GM12878 (cell line): Measurements from ENCODE around the gene PPP4R4. TPM values are rescaled to one million over a fixed set of nuclear protein-coding genes. Genes with fewer than 3 reads are reported as not detected.
A peak's percentile ranks its signal among the peaks of the same experiment; 100 is the strongest.

Experiments
- ATAC-seq: fragments of 200-7000 bp; cut with Tn5 transposase; 3 replicates; pipeline ENCODE4 v1.9.1; 2020; ENCODE audit warnings: mild to moderate bottlenecking, moderate library complexity
- BruUV-seq: library from RNA; stranded (reverse); fragments of 400-500 nt; replicated peaks from 2 replicates; lab custom pipeline; 2021; lab: Mats Ljungman, UMichigan
- CTCF ChIA-PET: fragments of 300-600 bp; sonication (Branson Sonifier 250); formaldehyde crosslinking; extraction: SDS; loops from one replicate; lab custom pipeline; 2021; ENCODE audit warnings: inconsistent platforms; lab: Yijun Ruan, JAX
- POLR2A ChIA-PET: fragments of 350-600 bp; formaldehyde crosslinking; extraction: SDS; loops from one replicate; lab custom pipeline; 2021; ENCODE audit warnings: inconsistent platforms; lab: Charles Lee
- RAD21 ChIA-PET: fragments of 300-600 bp; sonication (Branson Sonifier 250); formaldehyde crosslinking; loops from one replicate; lab custom pipeline; 2023; ENCODE audit warnings: antibody characterized with exemption; ENCODE audit not compliant: unreplicated experiment; lab: Charles Lee
- SMC1A ChIA-PET: fragments of 300-600 bp; sonication (Branson Sonifier 250); formaldehyde crosslinking; loops from one replicate; lab custom pipeline; 2023; ENCODE audit not compliant: unreplicated experiment, uncharacterized antibody; lab: Charles Lee
- DNase-seq: peaks from one replicate; pipeline ENCODE4 v3.0.0-alpha.2; 2011; ENCODE audit warnings: low read depth, low spot score
- FAIRE-seq: peaks from 3 replicates; lab custom pipeline; 2011; peaks lifted over from hg19 to GRCh38; lab: Jason Lieb, UNC
- H2AFZ ChIP-seq: 2 replicates; pipeline ENCODE4 v1.6.0; 2011; ENCODE audit warnings: low read depth, low read length, control low read depth; ENCODE audit not compliant: control insufficient read depth
- H3K27ac ChIP-seq: 2 replicates; pipeline ENCODE4 v1.5.1; 2011; ENCODE audit warnings: control low read depth; ENCODE audit not compliant: control insufficient read depth, insufficient read depth
- H3K27me3 ChIP-seq, 2 experiments: replicated peaks in 1 of 2; 2 replicates each; pipeline versions ENCODE4 v1.6.0 to v1.6.1; 2011; ENCODE audit warnings: low read length in 1 of 2; ENCODE audit not compliant: control insufficient read depth in 2 of 2, insufficient read depth in 2 of 2
- H3K36me3 ChIP-seq, 2 experiments: 2 replicates each; pipeline ENCODE4 v1.5.1; 2011; ENCODE audit warnings: low read length in 1 of 2; ENCODE audit not compliant: control insufficient read depth in 2 of 2, insufficient read depth in 2 of 2
- H3K4me1 ChIP-seq: 2 replicates; pipeline ENCODE4 v1.6.1; 2011; ENCODE audit warnings: mild to moderate bottlenecking, low read length, moderate library complexity, mixed read lengths; ENCODE audit not compliant: control insufficient read depth, insufficient read depth
- H3K4me2 ChIP-seq: 2 replicates; pipeline ENCODE4 v1.6.0; 2011; ENCODE audit warnings: control low read depth; ENCODE audit not compliant: control insufficient read depth, insufficient read depth
- H3K4me3 ChIP-seq: fragments of 200-600 bp; sonication (generic); 2 replicates; pipeline ENCODE4 v1.5.1; 2016
- H3K79me2 ChIP-seq: 2 replicates; pipeline ENCODE4 v1.6.0; 2011; ENCODE audit warnings: low read length; ENCODE audit not compliant: control insufficient read depth, insufficient read depth
- H3K9ac ChIP-seq: 2 replicates; pipeline ENCODE4 v1.8.0; 2011; ENCODE audit warnings: low read length, control low read depth, mixed read lengths; ENCODE audit not compliant: control insufficient read depth, insufficient read depth
- H3K9me3 ChIP-seq: replicated peaks from 3 replicates; pipeline ENCODE4 v1.5.1; 2011; ENCODE audit warnings: mild to moderate bottlenecking, low read length; ENCODE audit not compliant: control insufficient read depth, insufficient read depth
- H4K20me1 ChIP-seq: 2 replicates; pipeline ENCODE4 v1.6.0; 2011; ENCODE audit not compliant: control insufficient read depth, insufficient read depth
- ASH2L ChIP-seq: fragments of 300-600, 200-600 bp; sonication (generic); IDR thresholded peaks from 2 replicates; pipeline ENCODE4 v1.6.1; 2017; ENCODE audit warnings: low read depth, mild to moderate bottlenecking, borderline replicate concordance
- CHD2 ChIP-seq: IDR thresholded peaks from 2 replicates; pipeline ENCODE4 v1.6.1; 2011; ENCODE audit warnings: low read depth, low read length, improper control_type of control experiment, borderline replicate concordance
- E2F4 ChIP-seq: IDR thresholded peaks from 2 replicates; pipeline ENCODE4 v1.6.1; 2012; ENCODE audit warnings: low read depth, low read length, improper control_type of control experiment
- ELK1 ChIP-seq: IDR thresholded peaks from 2 replicates; pipeline ENCODE4 v1.6.1; 2012; ENCODE audit warnings: low read depth, low read length, improper control_type of control experiment
- JUNB ChIP-seq: IDR thresholded peaks from 2 replicates; pipeline ENCODE4 v1.6.1; 2016; ENCODE audit warnings: antibody characterized with exemption, mild to moderate bottlenecking
- NFYB ChIP-seq: IDR thresholded peaks from 2 replicates; pipeline ENCODE4 v1.6.1; 2011; ENCODE audit warnings: low read depth, mild to moderate bottlenecking, low read length, improper control_type of control experiment, moderate library complexity; ENCODE audit not compliant: insufficient read depth
- PKNOX1 ChIP-seq: fragments of 450-650 bp; IDR thresholded peaks from 2 replicates; pipeline ENCODE4 v1.6.1; 2016; ENCODE audit warnings: mild to moderate bottlenecking
- PML ChIP-seq: IDR thresholded peaks from 2 replicates; pipeline ENCODE4 v1.6.1; 2012; ENCODE audit warnings: low read length, inconsistent platforms
- RELA ChIP-seq: fragments of 450-650 bp; IDR thresholded peaks from 2 replicates; pipeline ENCODE4 v1.8.0; 2014; ENCODE audit warnings: borderline replicate concordance; ENCODE audit not compliant: partially characterized antibody
- SIX5 ChIP-seq: IDR thresholded peaks from 2 replicates; pipeline ENCODE4 v1.6.1; 2011; ENCODE audit warnings: mild to moderate bottlenecking, low read depth, low read length, moderate library complexity; ENCODE audit not compliant: severe bottlenecking
- SMARCA5 ChIP-seq: fragments of 450-650 bp; IDR thresholded peaks from 2 replicates; pipeline ENCODE4 v1.6.1; 2017; ENCODE audit warnings: mild to moderate bottlenecking
- SMC3 ChIP-seq: IDR thresholded peaks from 2 replicates; pipeline ENCODE4 v1.6.1; 2011; ENCODE audit warnings: low read length, improper control_type of control experiment, borderline replicate concordance
- YY1 ChIP-seq: IDR thresholded peaks from 2 replicates; pipeline ENCODE4 v1.6.1; 2011; ENCODE audit warnings: low read depth, mild to moderate bottlenecking, low read length
- ZBED1 ChIP-seq: IDR thresholded peaks from 2 replicates; pipeline ENCODE4 v1.6.1; 2016; ENCODE audit warnings: borderline replicate concordance
- ZBTB11 ChIP-seq: fragments of 450-650 bp; formaldehyde crosslinking; IDR thresholded peaks from 2 replicates; pipeline ENCODE4 v1.5.0; 2022; ENCODE audit warnings: mild to moderate bottlenecking, missing genetic modification characterization
- ZNF207 ChIP-seq: fragments of 450-650 bp; IDR thresholded peaks from 2 replicates; pipeline ENCODE4 v1.6.1; 2014; ENCODE audit warnings: antibody characterized with exemption, mild to moderate bottlenecking, borderline replicate concordance
- WGBS: methylation state at CpG from one replicate; pipeline ENCODE4 v1.1.6; 2016; ENCODE audit warnings: low lambda C conversion rate; ENCODE audit not compliant: insufficient replicate concordance, insufficient coverage; ENCODE audit errors: missing lambda C conversion rate; 5-methylcytosine and 5-hydroxymethylcytosine counted together
- in situ Hi-C: fragments of 300-500 bp; cut with MboI; formaldehyde crosslinking; loops from 9 replicates; pipeline ENCODE4 v1.14.3; 2018; ENCODE audit warnings: mixed read lengths
- intact Hi-C: fragments of 100-400 bp; cut with micrococcal nuclease; formaldehyde crosslinking; loops from one replicate; pipeline ENCODE4 v1.14.2; 2022; ENCODE audit not compliant: unreplicated experiment
- polyA plus RNA-seq, 11 experiments: library from polyadenylated mRNA; depleted of rRNA in 4 of 11; unstranded in 6 of 11; stranded (reverse) in 5 of 11; fragments of >200 nt; fragmentation: Nextera tagmentation in 4 of 11; fragmentation: Illumina TruSeq in 1 of 11; extraction: Ambion mirVana in 4 of 11; extraction: Trizol in 1 of 11; gene quantifications; 1 replicate in 1 of 11; 2 replicates in 10 of 11; pipeline versions ENCODE4 v1.2.1 to v1.2.3, GENCODE V29; 2011 to 2016; ENCODE audit warnings: inconsistent platforms in 2 of 11, missing spikeins in 2 of 11, low read depth in 1 of 11
- total RNA-seq, 4 experiments: library from RNA; depleted of rRNA in 3 of 4; stranded (reverse); fragments of >200 nt in 3 of 4; fragmentation: Illumina TruSeq in 1 of 4; extraction: Trizol in 1 of 4; gene quantifications; 2 replicates each; pipeline versions ENCODE4 v1.2.1 to v1.2.3, GENCODE V29; 2013 to 2021

Gene PPP4R4
- total and polyA plus RNA-seq, 10 of the 15 experiments (the other 5 are each of a cell fraction or from before 2014, with no cell fraction given): 0.01 to 0.13 (median 0.08) TPM; not detected in 4

GRCh38 chr14:94136575-94137331 is 37.4 kb upstream of the PPP4R4 start:
- ATAC-seq (peak; percentile 96), FAIRE-seq (peak; percentile 98), DNase-seq (no peak)
- no TSS peak for BruUV-seq
- Histone ChIP-seq H3K4me1 (no peaks in the 10 kb centered on the region), H3K79me2 (no peaks in the 10 kb centered on the region), H3K36me3 (no peaks in the 10 kb centered on the region), H3K27me3 (no peaks in the 10 kb centered on the region; a peak in 1 of 4 replicates), H3K9ac (no peak overlapping the region), H3K27ac (no peak overlapping the region), H3K4me3 (no peak overlapping the region), H4K20me1 (no peaks in the 10 kb centered on the region), H3K4me2 (no peak overlapping the region; the same call in 1 of the 2 replicates), H2AFZ (peak overlapping the region; percentile 51; the same call in 1 of the 2 replicates), H3K9me3 (no peaks in the 10 kb centered on the region; the same call in 2 of the 3 replicates)
- WGBS: 29% methylated on average over 18 of the region's 18 CpGs
- ChIA-PET POLR2A (no interaction called here), SMC1A (interaction anchor here (0.6 to 4.7 kb wide), 25 partner anchors 9 to 483 kb away, joined by 3 to 73 read pairs (median 5); no protein-coding TSS in a partner anchor), RAD21 (interaction anchor here (0.8 to 3.3 kb wide), 20 partner anchors 9 to 482 kb away, joined by 3 to 82 read pairs (median 6); partner anchors contain the start of gene PPP4R4), CTCF (interaction anchor here (0.7 to 8.9 kb wide), 58 partner anchors 9 to 485 kb away, joined by 3 to 221 read pairs (median 5); partner anchors contain the start of genes DDX24 and IFI27L1)
- intact Hi-C loops: loop anchor here (1.0 to 10.0 kb wide), 5 partner anchors 44 to 479 kb away; no protein-coding TSS in a partner anchor
- in situ Hi-C loops: loop anchor here (5.0 kb wide), 2 partner anchors 99 to 204 kb away; no protein-coding TSS in a partner anchor
- TF ChIP-seq ZBTB11 (CRISPR knock-in tag): no peak
- TF ChIP-seq CHD2: 0 out of 2 replicates have a peak, but pooled peaks have one; percentile 36
- TF ChIP-seq SIX5: no peak
- TF ChIP-seq RELA: peak; percentile 16
- peak; percentile 55; the same call in 1 of the 2 replicates for TF ChIP-seq YY1
- peak; percentile 82 for TF ChIP-seq ZNF207
- no peak for TF ChIP-seq E2F4
- TF ChIP-seq JUNB: no peak
- peak; percentile 59; the same call in 1 of the 2 replicates for TF ChIP-seq SMARCA5
- TF ChIP-seq ELK1: 0 out of 2 replicates have a peak, but pooled peaks have one; percentile 20
- TF ChIP-seq ASH2L: no peak
- no peak for TF ChIP-seq PKNOX1
- TF ChIP-seq PML: no peak
- TF ChIP-seq NFYB: no peak
- TF ChIP-seq ZBED1: no peak
- peak; percentile 95 for TF ChIP-seq SMC3
